WTC11 (cell line): ENCODE data around the gene BCL2L1.
A peak's percentile ranks its signal among the peaks of the same experiment; 100 is the strongest.

Experiments
- CREB1 ChIP-seq: sonication (generic); formaldehyde crosslinking; IDR thresholded peaks from 2 replicates; pipeline ENCODE4 v1.8.0; 2023; ENCODE audit warnings: mild to moderate bottlenecking, missing genetic modification reagents
- CTCF ChIP-seq: fragments of 200-600 bp; IDR thresholded peaks from 2 replicates; pipeline ENCODE4 v1.8.0; 2022; ENCODE audit warnings: antibody characterized with exemption
- GABPB1 ChIP-seq: sonication (generic); formaldehyde crosslinking; IDR thresholded peaks from 2 replicates; pipeline ENCODE4 v1.8.1; 2023; ENCODE audit warnings: mild to moderate bottlenecking, missing genetic modification reagents
- SP1 ChIP-seq: sonication (generic); formaldehyde crosslinking; conservative IDR thresholded peaks from 2 replicates; pipeline ENCODE4 v1.8.1; 2022; ENCODE audit warnings: missing genetic modification reagents
- USF2 ChIP-seq: sonication (generic); formaldehyde crosslinking; IDR thresholded peaks from 2 replicates; pipeline ENCODE4 v1.8.1; 2023; ENCODE audit warnings: mild to moderate bottlenecking, missing genetic modification reagents, moderate library complexity
- TF ChIP-seq, protein P1 (sequence below): sonication (generic); formaldehyde crosslinking; IDR thresholded peaks from 2 replicates; pipeline ENCODE4 v1.8.1; 2022; ENCODE audit warnings: low read depth, mild to moderate bottlenecking, moderate library complexity, missing genetic modification reagents, borderline replicate concordance
- TF ChIP-seq, protein P2 (sequence below): sonication (generic); formaldehyde crosslinking; IDR thresholded peaks from 2 replicates; pipeline ENCODE4 v1.8.0; 2022; ENCODE audit warnings: mild to moderate bottlenecking, missing genetic modification reagents

DNA sequence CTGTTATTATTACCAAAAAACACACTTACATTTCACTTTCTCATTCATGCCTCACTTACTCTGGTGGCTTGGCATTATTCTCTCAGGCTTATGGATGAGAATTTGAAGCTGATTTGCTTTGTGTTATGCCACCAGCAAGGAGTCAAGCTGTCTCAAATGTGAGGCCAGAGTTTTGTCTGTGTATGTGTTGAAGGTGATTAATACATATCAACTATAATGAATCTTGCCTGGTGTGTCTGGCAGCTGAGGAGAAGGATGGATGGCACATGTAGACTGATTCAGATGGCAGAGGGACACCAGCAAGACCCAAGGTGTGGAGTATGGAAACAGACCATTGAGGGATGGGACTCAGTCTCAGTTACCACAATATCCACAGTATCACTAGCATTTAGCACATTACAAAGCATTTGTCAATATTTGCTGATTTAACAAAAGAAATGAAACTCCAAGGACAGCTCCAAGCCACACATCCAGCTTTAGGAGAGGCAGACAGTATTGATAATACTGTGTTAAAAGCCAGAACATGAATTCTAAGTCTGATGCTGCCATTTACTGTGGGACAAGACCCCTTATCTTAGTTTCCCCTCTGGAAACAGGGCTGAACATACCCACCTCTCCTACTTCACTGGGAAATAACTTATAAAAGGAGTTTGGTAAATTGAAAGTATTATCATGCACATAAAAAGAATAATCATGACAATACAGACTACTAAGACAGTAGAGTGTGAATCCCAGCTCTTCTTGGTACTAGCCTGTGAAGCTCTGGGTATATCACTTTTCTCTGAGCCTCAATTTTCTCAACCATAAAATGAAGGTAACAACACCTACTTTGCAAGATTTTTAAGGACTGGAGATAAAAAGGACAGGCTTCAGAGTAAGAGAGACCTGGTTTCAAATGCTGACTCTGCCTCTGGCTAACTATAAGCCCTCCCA, 11.2 kb downstream of the BCL2L1 start:
- TF ChIP-seq CTCF (no peak), CREB1 (no peak), USF2 (CRISPR knock-in tag) (no peak), SP1 (CRISPR knock-in tag) (no peak), GABPB1 (CRISPR knock-in tag) (peak; percentile 72)
- TF ChIP-seq, protein P1, sequence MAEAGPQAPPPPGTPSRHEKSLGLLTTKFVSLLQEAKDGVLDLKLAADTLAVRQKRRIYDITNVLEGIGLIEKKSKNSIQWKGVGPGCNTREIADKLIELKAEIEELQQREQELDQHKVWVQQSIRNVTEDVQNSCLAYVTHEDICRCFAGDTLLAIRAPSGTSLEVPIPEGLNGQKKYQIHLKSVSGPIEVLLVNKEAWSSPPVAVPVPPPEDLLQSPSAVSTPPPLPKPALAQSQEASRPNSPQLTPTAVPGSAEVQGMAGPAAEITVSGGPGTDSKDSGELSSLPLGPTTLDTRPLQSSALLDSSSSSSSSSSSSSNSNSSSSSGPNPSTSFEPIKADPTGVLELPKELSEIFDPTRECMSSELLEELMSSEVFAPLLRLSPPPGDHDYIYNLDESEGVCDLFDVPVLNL, result no peak
- TF ChIP-seq, protein P2, sequence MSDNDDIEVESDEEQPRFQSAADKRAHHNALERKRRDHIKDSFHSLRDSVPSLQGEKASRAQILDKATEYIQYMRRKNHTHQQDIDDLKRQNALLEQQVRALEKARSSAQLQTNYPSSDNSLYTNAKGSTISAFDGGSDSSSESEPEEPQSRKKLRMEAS (CRISPR knock-in tag), result no peak
